ENCODE results near the gene ARIH2.

Gene ARIH2

DNA sequence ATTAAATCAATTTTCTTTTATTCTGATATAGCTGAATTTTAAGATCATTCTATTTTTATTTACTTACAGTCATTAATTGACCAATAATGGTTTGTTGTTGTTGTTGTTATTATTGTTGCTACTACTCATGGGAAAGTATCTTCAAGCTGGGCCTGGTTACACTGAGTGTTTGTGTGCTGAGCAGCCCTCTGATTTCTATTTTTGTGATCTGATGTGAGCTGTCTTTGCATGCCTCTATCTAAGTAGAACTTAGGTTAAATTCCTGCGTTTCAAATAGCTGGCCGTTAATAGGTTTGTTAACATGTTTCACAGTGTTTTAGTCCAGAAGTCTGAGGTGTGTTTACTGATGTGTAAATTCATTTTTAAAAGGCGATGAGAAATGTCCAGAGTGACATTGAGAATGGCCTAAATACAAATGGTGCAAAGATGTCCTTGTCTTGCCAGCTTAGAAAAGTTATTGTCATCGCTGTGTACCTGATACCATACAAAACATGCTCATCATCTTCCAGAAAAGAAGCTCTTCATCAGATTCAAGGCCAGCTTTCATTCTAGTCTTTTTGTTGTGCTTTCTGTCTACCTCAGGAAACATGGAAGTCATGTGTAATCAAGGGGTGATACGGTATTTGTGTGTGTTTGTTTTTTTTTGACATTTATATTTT lies 15.8 kb downstream of the ARIH2 start:
- peaks cover 64% of the 10 kb centered on the region for H3K36me3 ChIP-seq (ENCODE audit: low read depth)
- H3K27me3 ChIP-seq (ENCODE audit: insufficient read depth, poor library complexity, severe bottlenecking) = no peaks in the 10 kb centered on the region
- no peaks in the 10 kb centered on the region for H3K9me3 ChIP-seq (ENCODE audit: severe bottlenecking)
- ATAC-seq (ENCODE audit: low read depth) = no peak
- DNase-seq (ENCODE audit: low spot score) = no peak
- H3K4me3 ChIP-seq (ENCODE audit: severe bottlenecking) = no peak overlapping the region
- H3K4me1 ChIP-seq (ENCODE audit: insufficient read depth, poor library complexity, severe bottlenecking) = no peaks in the 10 kb centered on the region
- TF ChIP-seq, protein P1, sequence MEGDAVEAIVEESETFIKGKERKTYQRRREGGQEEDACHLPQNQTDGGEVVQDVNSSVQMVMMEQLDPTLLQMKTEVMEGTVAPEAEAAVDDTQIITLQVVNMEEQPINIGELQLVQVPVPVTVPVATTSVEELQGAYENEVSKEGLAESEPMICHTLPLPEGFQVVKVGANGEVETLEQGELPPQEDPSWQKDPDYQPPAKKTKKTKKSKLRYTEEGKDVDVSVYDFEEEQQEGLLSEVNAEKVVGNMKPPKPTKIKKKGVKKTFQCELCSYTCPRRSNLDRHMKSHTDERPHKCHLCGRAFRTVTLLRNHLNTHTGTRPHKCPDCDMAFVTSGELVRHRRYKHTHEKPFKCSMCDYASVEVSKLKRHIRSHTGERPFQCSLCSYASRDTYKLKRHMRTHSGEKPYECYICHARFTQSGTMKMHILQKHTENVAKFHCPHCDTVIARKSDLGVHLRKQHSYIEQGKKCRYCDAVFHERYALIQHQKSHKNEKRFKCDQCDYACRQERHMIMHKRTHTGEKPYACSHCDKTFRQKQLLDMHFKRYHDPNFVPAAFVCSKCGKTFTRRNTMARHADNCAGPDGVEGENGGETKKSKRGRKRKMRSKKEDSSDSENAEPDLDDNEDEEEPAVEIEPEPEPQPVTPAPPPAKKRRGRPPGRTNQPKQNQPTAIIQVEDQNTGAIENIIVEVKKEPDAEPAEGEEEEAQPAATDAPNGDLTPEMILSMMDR (IDR thresholded peaks at IDR 0.05; ENCODE audit: poor library complexity, severe bottlenecking) = no peak
- H3K27ac ChIP-seq (ENCODE audit: poor library complexity, severe bottlenecking) = no peak overlapping the region

DNA sequence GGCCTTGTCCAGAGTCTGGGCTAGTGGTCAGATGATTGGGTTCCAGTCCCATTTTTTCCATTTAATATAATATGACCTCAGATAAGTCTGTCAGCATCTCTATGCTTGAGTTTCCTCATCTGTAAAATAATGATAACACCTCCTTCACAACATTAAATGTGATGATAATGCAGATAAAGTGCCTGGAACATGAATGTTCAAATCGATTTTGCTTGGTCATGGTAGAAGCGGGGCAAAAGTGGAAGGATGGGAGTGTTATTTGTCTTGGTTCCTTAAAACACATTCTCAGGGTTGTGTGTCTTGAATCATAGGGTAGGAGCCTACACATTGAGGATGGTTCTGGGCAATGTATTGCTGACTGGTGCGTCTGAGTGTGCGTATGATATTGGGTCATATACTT lies 16.9 kb downstream of the ARIH2 start:
- Histone ChIP-seq H3K4me3 (ENCODE audit: severe bottlenecking) (no peak overlapping the region), H3K36me3 (ENCODE audit: low read depth) (peaks cover 54% of the 10 kb centered on the region), H3K9me3 (ENCODE audit: severe bottlenecking) (no peaks in the 10 kb centered on the region), H3K27ac (ENCODE audit: poor library complexity, severe bottlenecking) (no peak overlapping the region), H3K27me3 (ENCODE audit: insufficient read depth, poor library complexity, severe bottlenecking) (no peaks in the 10 kb centered on the region), H3K4me1 (ENCODE audit: insufficient read depth, poor library complexity, severe bottlenecking) (no peaks in the 10 kb centered on the region)
- no peak for DNase-seq (ENCODE audit: low spot score)
- TF ChIP-seq, protein P1 (IDR thresholded peaks at IDR 0.05; ENCODE audit: poor library complexity, severe bottlenecking) = no peak
- no peak for ATAC-seq (ENCODE audit: low read depth)

DNA sequence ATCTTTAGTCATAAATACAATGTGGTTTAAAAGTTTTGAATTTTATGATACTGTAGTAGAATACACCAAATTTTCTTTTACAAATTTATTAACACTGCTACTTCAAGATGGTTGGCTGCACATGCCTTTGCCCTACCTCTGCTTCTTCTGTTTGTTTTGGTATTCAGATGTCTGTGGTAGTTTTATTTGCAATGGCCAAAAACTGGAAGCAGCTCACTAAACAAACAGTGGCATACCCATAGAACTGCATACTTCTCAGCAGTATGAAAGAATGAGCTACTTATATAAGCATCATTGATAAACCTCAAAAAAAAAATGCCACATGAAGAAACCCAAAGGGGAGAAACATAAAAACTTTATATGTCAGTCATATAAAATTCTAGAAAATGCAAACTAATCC lies 19.5 kb downstream of the ARIH2 start:
- H3K27me3 ChIP-seq (ENCODE audit: insufficient read depth, poor library complexity, severe bottlenecking) = no peaks in the 10 kb centered on the region
- no peaks in the 10 kb centered on the region for H3K4me1 ChIP-seq (ENCODE audit: insufficient read depth, poor library complexity, severe bottlenecking)
- peaks cover 34% of the 10 kb centered on the region for H3K36me3 ChIP-seq (ENCODE audit: low read depth)
- DNase-seq (ENCODE audit: low spot score) (no peak), ATAC-seq (ENCODE audit: low read depth) (no peak)
- no peak overlapping the region for H3K4me3 ChIP-seq (ENCODE audit: severe bottlenecking)
- H3K27ac ChIP-seq (ENCODE audit: poor library complexity, severe bottlenecking) = no peak overlapping the region
- TF ChIP-seq, protein P1 (IDR thresholded peaks at IDR 0.05; ENCODE audit: poor library complexity, severe bottlenecking) = no peak
- no peaks in the 10 kb centered on the region for H3K9me3 ChIP-seq (ENCODE audit: severe bottlenecking)

DNA sequence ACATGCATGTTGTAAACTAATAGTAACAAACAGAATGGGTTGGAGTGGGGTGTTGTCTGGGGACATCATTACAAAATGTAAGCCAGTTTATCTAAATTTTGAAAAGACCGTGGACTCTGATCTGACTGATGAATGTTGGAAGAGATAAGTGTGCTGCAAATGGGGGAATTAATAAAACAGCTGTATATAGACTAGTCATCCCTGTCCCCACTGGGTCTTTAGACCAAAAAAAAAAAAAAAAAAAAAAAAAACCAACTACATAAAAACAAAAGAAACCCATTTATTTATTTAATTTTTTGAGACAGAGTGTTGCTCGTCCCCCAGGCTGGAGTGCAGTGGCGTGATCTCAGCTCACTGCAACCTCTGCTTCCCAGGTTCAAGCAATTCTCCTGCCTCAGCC lies 20.0 kb downstream of the ARIH2 start:
- peaks cover 36% of the 10 kb centered on the region for H3K36me3 ChIP-seq (ENCODE audit: low read depth)
- no peaks in the 10 kb centered on the region for H3K4me1 ChIP-seq (ENCODE audit: insufficient read depth, poor library complexity, severe bottlenecking)
- H3K9me3 ChIP-seq (ENCODE audit: severe bottlenecking) = no peaks in the 10 kb centered on the region
- no peak overlapping the region for H3K27ac ChIP-seq (ENCODE audit: poor library complexity, severe bottlenecking)
- no peaks in the 10 kb centered on the region for H3K27me3 ChIP-seq (ENCODE audit: insufficient read depth, poor library complexity, severe bottlenecking)
- no peak overlapping the region for H3K4me3 ChIP-seq (ENCODE audit: severe bottlenecking)
- no peak for DNase-seq (ENCODE audit: low spot score)
- ATAC-seq (ENCODE audit: low read depth) = no peak
- TF ChIP-seq, protein P1 (IDR thresholded peaks at IDR 0.05; ENCODE audit: poor library complexity, severe bottlenecking) = no peak

DNA sequence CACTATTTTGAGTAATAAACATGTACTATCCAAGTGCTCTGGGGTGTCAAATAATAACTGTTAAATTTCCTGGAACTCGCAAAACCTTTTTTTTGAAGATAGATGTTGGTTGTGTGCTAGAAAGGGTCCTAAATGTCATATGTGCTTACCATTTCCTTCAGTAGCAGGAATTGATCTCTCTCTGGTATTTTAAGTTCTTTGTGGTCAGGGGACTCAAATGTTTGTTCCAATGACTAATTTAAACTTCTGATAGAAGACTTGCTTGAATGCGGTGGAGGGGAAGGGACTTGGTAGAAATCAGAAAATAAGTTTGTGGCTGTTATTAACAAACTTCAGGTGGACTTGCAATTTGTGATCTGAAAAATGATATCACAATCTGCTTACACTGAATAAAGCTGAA lies 26.8 kb downstream of the ARIH2 start:
- H3K27me3 ChIP-seq (ENCODE audit: insufficient read depth, poor library complexity, severe bottlenecking) = no peaks in the 10 kb centered on the region
- DNase-seq (ENCODE audit: low spot score) = no peak
- no peaks in the 10 kb centered on the region for H3K4me1 ChIP-seq (ENCODE audit: insufficient read depth, poor library complexity, severe bottlenecking)
- no peak overlapping the region for H3K27ac ChIP-seq (ENCODE audit: poor library complexity, severe bottlenecking)
- H3K4me3 ChIP-seq (ENCODE audit: severe bottlenecking) = no peak overlapping the region
- TF ChIP-seq, protein P1 (IDR thresholded peaks at IDR 0.05; ENCODE audit: poor library complexity, severe bottlenecking) = no peak
- ATAC-seq (ENCODE audit: low read depth) = no peak
- H3K36me3 ChIP-seq (ENCODE audit: low read depth) = peaks cover 28% of the 10 kb centered on the region
- no peaks in the 10 kb centered on the region for H3K9me3 ChIP-seq (ENCODE audit: severe bottlenecking)

All from RWPE2 (cell line).